Endothelial cell (in vitro differentiated cells): ENCODE data around the gene AXIN1. TPM values are rescaled to one million over a fixed set of nuclear protein-coding genes. Genes with fewer than 3 reads are reported as not detected.
"Not testable (repeated sequence)": the region's sequence is repeated elsewhere in the genome, so short reads cannot be mapped to it uniquely, and the experiment has no call there.

Source experiments
- DNase-seq: peaks from one replicate; pipeline ENCODE4 v3.0.0; 2021; ENCODE audit warnings: low spot score
- H3K27ac Mint-ChIP-seq: one replicate; pipeline ENCODE4 v1.8.0; 2021; ENCODE audit warnings: mixed read lengths, inconsistent platforms; ENCODE audit not compliant: unreplicated experiment
- H3K27me3 Mint-ChIP-seq: one replicate; pipeline ENCODE4 v1.8.0; 2021; ENCODE audit warnings: mild to moderate bottlenecking, moderate library complexity, mixed read lengths, inconsistent platforms; ENCODE audit not compliant: unreplicated experiment
- H3K36me3 Mint-ChIP-seq: one replicate; pipeline ENCODE4 v1.8.0; 2021; ENCODE audit warnings: mild to moderate bottlenecking, low read depth, mixed read lengths, inconsistent platforms; ENCODE audit not compliant: unreplicated experiment
- H3K4me1 Mint-ChIP-seq: one replicate; pipeline ENCODE4 v1.8.0; 2021; ENCODE audit warnings: mild to moderate bottlenecking, mixed read lengths, inconsistent platforms; ENCODE audit not compliant: unreplicated experiment
- H3K4me3 Mint-ChIP-seq: one replicate; pipeline ENCODE4 v1.8.0; 2021; ENCODE audit warnings: mild to moderate bottlenecking, mixed read lengths, inconsistent platforms; ENCODE audit not compliant: unreplicated experiment
- H3K9me3 Mint-ChIP-seq: one replicate; pipeline ENCODE4 v1.8.0; 2021; ENCODE audit warnings: mixed read lengths, inconsistent platforms; ENCODE audit not compliant: unreplicated experiment
- total RNA-seq: library from RNA; stranded (reverse); fragmentation: NEBNext Ultra II Directional; extraction: Animal tissue kit (Norgen Biotek cat#: 25700); gene quantifications from one replicate; pipeline ENCODE4 v1.2.1, GENCODE V29; 2021; ENCODE audit not compliant: unreplicated experiment
- TF ChIP-seq, protein P1 (sequence below): fragments of 200-600 bp; sonication (generic); IDR thresholded peaks from one replicate; pipeline ENCODE4 v1.5.0; 2021; ENCODE audit warnings: antibody characterized with exemption; ENCODE audit not compliant: unreplicated experiment

Gene AXIN1
- total RNA-seq, 1 donor from 2014 or later: 17.5 TPM

GRCh38 chr16:333406-334094 is 19.0 kb downstream of the AXIN1 start:
- Mint-ChIP-seq H3K27ac (peak overlapping the region; percentile 18), H3K4me1 (no peaks in the 10 kb centered on the region), H3K27me3 (peaks cover 5% of the 10 kb centered on the region), H3K36me3 (peaks cover 2% of the 10 kb centered on the region), H3K4me3 (no peak overlapping the region), H3K9me3 (no peaks in the 10 kb centered on the region)
- DNase-seq: no peak
- TF ChIP-seq, protein P1, sequence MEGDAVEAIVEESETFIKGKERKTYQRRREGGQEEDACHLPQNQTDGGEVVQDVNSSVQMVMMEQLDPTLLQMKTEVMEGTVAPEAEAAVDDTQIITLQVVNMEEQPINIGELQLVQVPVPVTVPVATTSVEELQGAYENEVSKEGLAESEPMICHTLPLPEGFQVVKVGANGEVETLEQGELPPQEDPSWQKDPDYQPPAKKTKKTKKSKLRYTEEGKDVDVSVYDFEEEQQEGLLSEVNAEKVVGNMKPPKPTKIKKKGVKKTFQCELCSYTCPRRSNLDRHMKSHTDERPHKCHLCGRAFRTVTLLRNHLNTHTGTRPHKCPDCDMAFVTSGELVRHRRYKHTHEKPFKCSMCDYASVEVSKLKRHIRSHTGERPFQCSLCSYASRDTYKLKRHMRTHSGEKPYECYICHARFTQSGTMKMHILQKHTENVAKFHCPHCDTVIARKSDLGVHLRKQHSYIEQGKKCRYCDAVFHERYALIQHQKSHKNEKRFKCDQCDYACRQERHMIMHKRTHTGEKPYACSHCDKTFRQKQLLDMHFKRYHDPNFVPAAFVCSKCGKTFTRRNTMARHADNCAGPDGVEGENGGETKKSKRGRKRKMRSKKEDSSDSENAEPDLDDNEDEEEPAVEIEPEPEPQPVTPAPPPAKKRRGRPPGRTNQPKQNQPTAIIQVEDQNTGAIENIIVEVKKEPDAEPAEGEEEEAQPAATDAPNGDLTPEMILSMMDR: no peak

GRCh38 chr16:331181-331814 is 21.2 kb downstream of the AXIN1 start:
- not testable (repeated sequence) for H3K27me3 Mint-ChIP-seq, H3K27ac Mint-ChIP-seq, H3K4me1 Mint-ChIP-seq, H3K36me3 Mint-ChIP-seq, DNase-seq, H3K4me3 Mint-ChIP-seq, H3K9me3 Mint-ChIP-seq

DNA sequence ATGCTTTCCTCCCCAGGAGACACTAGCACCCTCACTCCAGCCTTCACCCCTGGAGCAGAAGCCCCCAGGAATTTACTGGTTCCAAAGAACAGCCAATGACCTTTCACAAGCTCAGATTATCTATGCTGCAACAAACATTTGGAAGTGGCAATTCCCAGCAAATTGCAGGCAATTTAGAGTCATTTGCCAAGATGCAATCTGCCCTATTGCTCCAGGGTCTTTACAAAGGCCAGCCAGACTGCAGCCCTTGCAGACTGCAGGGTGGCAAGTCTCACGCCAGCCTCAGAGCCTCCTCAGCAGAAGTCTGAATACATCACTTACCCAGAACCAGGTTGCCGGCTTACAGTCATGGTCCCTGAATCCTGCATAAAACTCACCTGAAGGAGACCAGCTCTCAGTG is 21.8 kb downstream of the AXIN1 start:
- DNase-seq: no peak
- TF ChIP-seq, protein P1: no peak
- Mint-ChIP-seq H3K4me1 (no peaks in the 10 kb centered on the region), H3K9me3 (no peaks in the 10 kb centered on the region), H3K4me3 (no peak overlapping the region), H3K27me3 (peaks cover 3% of the 10 kb centered on the region), H3K27ac (no peak overlapping the region), H3K36me3 (peaks cover 2% of the 10 kb centered on the region)

- H3K9me3 Mint-ChIP-seq: no peaks in the 10 kb centered on the region
- no peak overlapping the region for H3K27ac Mint-ChIP-seq
- no peak for DNase-seq
- H3K4me1 Mint-ChIP-seq: no peaks in the 10 kb centered on the region
- H3K27me3 Mint-ChIP-seq: peaks cover 3% of the 10 kb centered on the region
- no peaks in the 10 kb centered on the region for H3K36me3 Mint-ChIP-seq
- no peak overlapping the region for H3K4me3 Mint-ChIP-seq
- TF ChIP-seq, protein P1: no peak
These were observed 27.0 kb downstream of the AXIN1 start for GRCh38 chr16:325375-326145.

GRCh38 chr16:324451-325334 is 27.8 kb downstream of the AXIN1 start:
- H3K4me3 Mint-ChIP-seq: no peak overlapping the region
- H3K4me1 Mint-ChIP-seq: no peaks in the 10 kb centered on the region
- no peaks in the 10 kb centered on the region for H3K9me3 Mint-ChIP-seq
- peaks cover 6% of the 10 kb centered on the region for H3K36me3 Mint-ChIP-seq
- TF ChIP-seq, protein P1: no peak
- H3K27ac Mint-ChIP-seq: no peak overlapping the region
- peaks cover 3% of the 10 kb centered on the region for H3K27me3 Mint-ChIP-seq
- no peak for DNase-seq
